Ammon's horn (tissue), 1 donor: ENCODE measurements around the gene SLC39A10.
"Not testable (repeated sequence)": the region's sequence is repeated elsewhere in the genome, so short reads cannot be mapped to it uniquely, and the experiment has no call there.

Experiments used
- DNase-seq: peaks from one replicate; pipeline ENCODE4 v3.0.0-alpha.2; 2016; ENCODE audit warnings: low spot score

The SLC39A10 gene

GRCh38 chr2:195646424-195646823 is 10.6 kb upstream of the SLC39A10 start:
- DNase-seq = no peak

DNA sequence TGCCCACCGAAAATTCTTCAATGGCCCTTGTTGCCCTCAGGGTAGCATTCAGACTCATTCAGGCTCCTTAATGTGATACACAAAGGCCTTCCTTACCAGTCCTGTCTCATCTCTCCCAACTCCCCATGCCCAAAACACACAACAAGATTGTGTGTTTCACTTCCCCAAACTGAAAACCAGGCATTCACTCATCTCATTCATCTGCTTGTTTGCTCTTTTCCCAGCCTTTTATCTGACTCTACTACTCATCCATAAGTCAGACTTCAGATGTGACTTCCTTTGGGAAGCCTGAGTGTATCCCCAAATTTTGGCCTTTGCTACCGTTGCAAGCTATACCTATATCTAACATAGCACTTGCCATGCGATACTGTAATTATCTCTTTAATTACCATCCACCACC is 9.7 kb upstream of the SLC39A10 start:
- DNase-seq = no peak

- DNase-seq = not testable (repeated sequence)
Observed at GRCh38 chr2:195648370-195648769, 8.7 kb upstream of the SLC39A10 start.

DNA sequence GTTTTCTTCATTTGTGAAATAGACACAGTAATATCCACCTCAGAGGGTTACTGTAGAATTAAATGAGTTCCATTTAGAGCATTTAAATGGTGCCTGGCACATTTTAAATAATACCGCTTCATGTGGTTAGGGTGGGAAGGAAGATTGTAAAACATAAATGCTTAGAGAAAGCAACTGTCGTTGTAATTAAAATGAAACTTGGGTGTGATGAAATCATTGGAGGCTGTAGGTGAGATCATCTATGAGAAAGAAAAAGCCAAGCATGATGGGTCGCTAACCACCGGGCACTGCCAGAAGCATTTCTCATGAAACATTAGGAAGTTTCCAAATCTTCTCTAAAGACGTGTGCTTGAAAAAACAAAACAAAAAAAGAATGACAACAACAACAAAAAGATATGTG is 8.2 kb upstream of the SLC39A10 start:
- DNase-seq = no peak

DNA sequence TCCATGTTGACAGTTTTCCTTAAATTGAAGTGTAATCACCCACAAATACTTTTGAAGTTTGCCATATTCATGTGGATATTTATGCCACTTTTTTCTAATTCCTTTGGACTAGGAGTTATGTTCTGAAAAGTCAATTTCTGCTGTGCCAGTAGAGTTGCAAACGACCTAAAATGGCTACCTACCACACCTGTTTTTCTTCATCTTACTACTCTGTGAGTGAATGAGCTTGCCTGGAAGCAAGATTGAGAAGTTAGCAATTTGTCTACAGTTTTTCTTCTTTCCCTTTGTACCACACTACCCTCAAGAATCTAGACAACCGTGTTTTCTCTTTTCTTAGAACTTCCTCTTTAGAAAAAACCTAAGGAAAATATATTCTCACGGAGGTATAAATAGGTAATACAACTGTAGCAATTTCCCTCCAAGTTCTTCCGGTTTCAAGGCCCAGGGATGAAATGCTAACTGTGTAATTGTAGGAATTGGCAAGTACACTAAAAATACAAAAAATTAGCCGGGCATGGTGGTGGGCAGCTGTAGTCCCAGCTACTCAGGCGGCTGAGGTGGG is 7.3 kb upstream of the SLC39A10 start:
- DNase-seq = no peak

DNA sequence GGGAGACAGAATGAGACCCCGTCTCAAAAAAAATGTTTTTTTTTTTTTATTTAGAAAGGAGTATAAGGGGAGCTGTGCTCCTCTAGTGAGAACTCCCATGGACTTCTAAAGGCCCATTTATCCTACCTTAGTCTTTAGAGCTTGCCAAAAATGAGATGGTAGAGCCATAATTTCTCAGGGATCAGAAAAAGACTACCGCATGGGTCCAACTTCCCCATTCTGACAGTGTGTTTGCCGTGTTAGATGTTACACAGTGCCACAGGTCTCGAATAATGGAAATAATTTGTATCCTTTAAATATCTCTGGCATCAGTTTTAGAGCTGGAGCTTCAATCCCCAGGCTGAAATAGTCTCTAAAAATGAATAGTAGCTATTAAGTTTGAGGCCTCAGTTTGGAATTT is 6.0 kb upstream of the SLC39A10 start:
- DNase-seq = no peak

DNA sequence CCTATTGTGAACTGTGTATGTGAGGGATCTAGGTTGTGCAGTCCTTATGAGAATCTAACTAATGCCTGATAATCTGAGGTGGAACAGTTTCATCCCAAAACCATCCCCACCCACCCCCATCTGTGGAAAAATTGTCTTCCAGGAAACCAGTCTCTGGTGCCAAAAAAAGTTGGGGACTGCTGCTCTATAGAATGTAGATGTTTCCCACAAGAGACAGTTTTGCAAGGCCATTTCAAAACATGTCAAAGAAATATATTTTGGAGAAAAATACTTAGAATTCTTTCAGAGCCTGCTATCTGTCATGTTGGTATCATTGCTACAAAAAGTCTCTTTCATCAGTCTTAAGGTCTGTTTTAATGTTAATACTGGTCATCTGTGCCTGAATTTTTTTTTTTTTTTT is 4.1 kb upstream of the SLC39A10 start:
- no peak for DNase-seq

DNA sequence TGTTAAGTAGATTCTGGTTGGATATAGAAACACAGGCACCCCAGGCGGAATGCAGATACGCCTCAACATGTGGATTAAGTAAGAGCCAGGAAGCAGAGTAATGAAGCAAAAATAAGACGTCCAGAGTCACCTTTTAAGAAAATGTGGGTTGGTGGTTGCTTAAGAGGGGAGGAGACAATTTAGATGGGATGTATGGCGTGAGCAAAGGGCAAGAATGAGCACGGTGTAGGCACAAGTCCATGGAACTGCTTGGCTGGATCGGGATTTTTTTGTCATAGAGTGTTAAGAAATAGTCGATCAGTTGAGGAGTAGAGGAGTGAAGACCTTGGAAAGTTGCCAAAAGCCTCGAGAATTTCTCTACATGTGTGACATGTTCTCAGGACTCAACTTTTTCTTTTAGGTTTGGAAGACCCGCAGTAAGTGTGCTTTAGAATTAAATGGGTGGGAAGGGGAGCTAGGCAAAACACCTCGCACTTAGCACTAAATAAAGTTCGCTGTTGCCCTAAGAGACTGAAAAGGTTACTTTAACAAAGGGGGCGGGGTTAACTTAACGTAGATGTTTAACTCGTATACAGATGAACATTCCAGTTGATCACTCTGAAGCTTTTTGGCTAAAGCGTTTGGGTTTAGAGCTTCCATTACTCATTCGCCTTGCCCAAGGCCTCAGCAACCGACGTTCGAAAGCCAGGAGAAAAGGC is 716 bp upstream of the SLC39A10 start:
- no peak for DNase-seq

DNA sequence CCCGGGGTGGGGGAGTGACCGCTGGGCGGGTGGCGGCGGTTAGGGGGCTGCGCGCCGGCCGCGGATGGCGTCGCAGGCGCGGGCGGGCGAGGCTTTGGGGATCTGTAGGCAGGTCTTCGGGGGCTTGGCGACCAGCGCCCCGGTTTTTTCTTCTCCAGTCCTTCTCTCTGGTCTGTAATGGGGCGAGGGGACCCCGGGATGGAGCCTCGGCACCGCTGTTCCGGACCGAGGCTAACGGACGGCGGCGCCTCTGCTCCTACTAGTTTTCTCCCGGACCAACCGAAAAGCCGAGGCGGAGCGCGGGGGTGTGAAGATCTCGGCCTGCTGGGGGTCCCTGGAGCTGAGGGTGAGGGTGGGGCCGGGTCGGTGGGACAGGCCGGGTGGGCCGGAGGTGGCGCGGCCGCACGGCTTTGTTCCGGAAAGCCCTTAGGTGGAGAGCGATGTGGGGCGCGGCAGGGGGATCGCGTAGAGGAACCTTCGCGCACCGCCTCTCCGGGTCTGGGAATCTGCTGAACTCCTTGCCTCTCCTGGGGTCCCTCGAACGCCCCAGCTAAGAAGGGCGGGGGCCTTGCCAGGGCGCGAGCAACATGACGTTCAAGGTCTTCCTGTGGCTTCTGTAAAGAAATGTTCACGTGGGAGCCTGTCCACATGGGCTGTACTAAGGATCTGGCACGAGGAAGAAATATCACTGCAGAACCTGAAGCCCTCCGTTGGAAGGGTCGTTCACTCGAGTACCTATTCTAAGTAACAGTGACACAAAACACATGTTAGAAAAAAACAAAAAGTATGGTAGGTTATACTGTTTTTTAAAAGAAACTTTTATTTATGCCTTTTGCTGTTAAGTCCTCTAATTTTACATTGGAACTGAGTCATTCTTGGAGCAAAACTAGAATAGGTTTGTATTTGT is 861 bp downstream of the SLC39A10 start:
- peak; percentile 78 for DNase-seq

GRCh38 chr2:195658541-195658890 is 1.5 kb downstream of the SLC39A10 start:
- no peak for DNase-seq

DNA sequence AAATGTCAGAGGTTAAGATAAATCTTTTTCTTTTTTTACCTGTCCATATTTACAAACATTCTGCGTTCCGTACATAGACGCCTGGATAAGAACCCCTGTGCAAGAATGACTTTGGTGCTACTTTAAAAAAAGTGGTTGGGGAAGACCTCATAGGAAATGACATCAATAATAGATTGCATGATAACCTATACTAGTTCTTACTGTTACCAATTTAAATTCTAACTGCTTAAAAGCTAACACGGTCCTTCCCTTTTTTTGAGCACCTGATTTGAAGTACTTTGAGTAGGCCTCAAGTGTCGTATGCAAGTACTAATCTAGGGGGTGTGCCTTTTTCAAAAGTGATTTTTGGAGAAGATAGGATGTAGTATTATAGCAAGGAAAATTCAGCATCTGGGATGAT is 2.1 kb downstream of the SLC39A10 start:
- no peak for DNase-seq

GRCh38 chr2:195659982-195660890 is 3.2 kb downstream of the SLC39A10 start:
- DNase-seq = peak; percentile 84

DNA sequence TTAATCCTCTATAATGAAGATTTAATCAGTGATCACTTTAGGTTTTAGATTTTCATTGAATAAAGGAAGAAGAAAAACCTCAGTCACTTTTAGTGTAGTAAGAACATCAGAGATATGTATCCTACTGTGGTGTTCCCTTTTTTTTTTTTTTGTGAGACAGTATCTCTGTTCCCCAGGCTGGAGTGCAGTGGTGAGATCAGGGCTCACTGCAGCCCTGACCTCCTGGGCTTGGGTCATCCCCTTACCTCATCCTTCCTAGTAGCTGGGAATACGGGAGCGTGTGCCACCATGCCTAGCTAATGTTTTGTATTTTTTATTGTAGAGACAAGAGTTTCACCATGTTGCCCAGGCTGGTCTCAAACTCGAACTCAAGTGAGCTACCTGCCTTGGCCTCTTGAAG is 5.1 kb downstream of the SLC39A10 start:
- no peak for DNase-seq

GRCh38 chr2:195663007-195663406 is 6.0 kb downstream of the SLC39A10 start:
- no peak for DNase-seq

- DNase-seq = no peak
Observed at GRCh38 chr2:195664528-195664927, 7.5 kb downstream of the SLC39A10 start.

DNA sequence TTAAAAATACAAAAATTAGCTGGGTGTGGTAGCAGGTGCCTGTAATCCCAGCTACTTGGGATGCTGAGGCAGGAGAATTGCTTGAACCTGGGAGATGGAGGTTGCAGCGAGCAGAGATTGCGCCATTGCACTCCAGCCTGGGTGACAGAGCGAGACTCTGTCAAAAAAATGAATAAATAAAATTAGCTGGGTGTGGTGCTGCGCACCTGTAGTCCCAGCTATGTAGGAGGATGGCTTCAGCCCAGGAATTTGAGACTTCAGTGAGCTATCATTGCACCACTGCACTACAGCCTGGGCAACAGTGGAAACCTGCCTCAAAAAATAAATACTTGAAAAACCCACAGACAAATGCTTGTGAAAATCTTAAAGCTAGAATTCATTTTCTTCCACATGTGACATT is 8.1 kb downstream of the SLC39A10 start:
- not testable (repeated sequence) for DNase-seq

DNA sequence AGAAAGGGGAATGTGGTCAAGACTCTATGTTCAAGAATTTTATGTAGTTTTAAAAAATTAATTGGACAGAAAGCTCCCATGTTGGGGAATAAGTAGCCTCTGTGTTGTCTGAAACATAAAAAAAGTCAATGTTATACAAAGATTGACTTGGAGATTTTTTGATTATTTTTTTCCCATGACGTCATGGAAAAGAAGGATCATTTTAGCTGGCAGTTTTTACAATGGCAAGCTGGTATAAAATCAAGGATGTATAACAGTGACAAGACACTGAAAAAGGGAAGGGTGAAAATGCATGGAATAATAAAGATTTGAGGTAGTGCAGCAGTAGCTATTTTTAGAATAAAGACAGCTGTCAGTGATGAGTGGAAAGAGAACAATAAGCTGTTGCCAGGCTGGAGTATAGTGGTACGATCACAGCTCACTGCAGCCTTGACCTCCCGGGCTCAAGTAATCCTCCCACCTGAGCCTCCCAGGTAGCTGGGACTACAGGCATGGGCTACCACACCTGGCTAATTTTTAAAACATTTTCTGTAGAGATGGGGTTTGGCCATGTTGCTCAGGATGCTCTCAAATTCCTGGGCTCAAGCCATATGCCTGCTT is 9.2 kb downstream of the SLC39A10 start:
- no peak for DNase-seq

DNA sequence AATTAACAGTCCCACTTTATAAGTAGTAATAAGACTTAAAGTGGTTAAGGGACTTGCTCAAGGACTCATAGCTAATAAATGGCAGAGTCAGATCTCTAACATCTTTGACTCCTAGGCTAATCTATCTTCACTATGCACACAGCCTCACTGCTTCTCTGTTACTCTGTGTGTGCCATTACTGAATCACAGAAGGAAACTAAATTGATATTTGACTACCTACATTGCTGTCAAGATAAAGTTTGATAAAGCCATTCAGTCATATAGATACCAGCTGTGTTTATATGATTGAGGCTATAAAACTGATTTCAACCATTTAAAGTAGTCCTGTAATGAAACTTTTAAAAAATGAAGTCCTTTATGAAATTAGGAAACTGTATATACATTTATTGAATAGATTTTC is 10.9 kb downstream of the SLC39A10 start:
- no peak for DNase-seq

DNA sequence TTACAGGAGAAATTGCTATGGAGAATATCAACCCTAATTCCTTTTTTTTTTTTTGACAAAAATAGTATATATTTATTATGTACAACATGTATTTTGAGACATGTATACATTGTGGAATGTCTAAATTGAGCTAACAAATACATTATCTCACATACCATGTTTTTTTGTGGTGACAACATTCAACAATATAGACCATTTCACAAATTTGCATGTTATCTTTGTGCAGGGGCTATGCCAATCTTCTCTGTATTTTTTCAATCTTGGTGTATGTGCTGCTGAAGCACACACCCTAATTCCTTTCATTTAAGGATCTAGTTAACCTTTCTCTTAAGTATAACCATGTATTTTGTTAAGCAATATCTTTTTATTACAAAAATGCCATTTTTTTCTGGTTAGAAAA is 13.2 kb downstream of the SLC39A10 start:
- DNase-seq = no peak

GRCh38 chr2:195671563-195671962 is 14.5 kb downstream of the SLC39A10 start:
- no peak for DNase-seq

GRCh38 chr2:195672674-195673073 is 15.6 kb downstream of the SLC39A10 start:
- DNase-seq = no peak
